Liver (tissue), 3 donors: ENCODE results near the gene BCAR3.
"Not testable (repeated sequence)": the region's sequence is repeated elsewhere in the genome, so short reads cannot be mapped to it uniquely, and the experiment has no call there.

Experiments used
- GABPA ChIP-seq, 2 donors: IDR thresholded peaks in 1 of 2; conservative IDR thresholded peaks in 1 of 2; 2 replicates each; pipeline ENCODE4 v1.6.1; 2016; ENCODE audit warnings: antibody characterized with exemption in 2 of 2, mild to moderate bottlenecking in 1 of 2, moderate library complexity in 1 of 2
- JUND ChIP-seq, 2 donors: IDR thresholded peaks; 2 replicates each; pipeline ENCODE4 v1.6.1; 2016; ENCODE audit warnings: antibody characterized with exemption in 2 of 2
- RAD21 ChIP-seq, 2 donors: IDR thresholded peaks; 2 replicates each; pipeline ENCODE4 v1.6.1; 2016; ENCODE audit warnings: antibody characterized with exemption in 2 of 2, mild to moderate bottlenecking in 2 of 2
- TAF1 ChIP-seq: conservative IDR thresholded peaks from 2 replicates; pipeline ENCODE4 v1.6.1; 2016; ENCODE audit warnings: antibody characterized with exemption, mild to moderate bottlenecking
- YY1 ChIP-seq: IDR thresholded peaks from 2 replicates; pipeline ENCODE4 v1.6.1; 2016; ENCODE audit warnings: antibody characterized with exemption, mild to moderate bottlenecking
- TF ChIP-seq, protein P1 (sequence below): fragments of 150-350 bp; IDR thresholded peaks from 2 replicates; pipeline ENCODE4 v1.5.1; 2017; ENCODE audit warnings: improper control_type of control experiment, low read depth, low read length; ENCODE audit not compliant: missing input control
- TF ChIP-seq, protein P2 (sequence below): IDR thresholded peaks from 2 replicates; pipeline ENCODE4 v1.6.1; 2016; ENCODE audit warnings: antibody characterized with exemption
- TF ChIP-seq, protein P3 (sequence below): IDR thresholded peaks from 2 replicates; pipeline ENCODE4 v1.6.1; 2016; ENCODE audit warnings: antibody characterized with exemption, mild to moderate bottlenecking
- donor health status: healthy.
- donor health status: healthy.

DNA sequence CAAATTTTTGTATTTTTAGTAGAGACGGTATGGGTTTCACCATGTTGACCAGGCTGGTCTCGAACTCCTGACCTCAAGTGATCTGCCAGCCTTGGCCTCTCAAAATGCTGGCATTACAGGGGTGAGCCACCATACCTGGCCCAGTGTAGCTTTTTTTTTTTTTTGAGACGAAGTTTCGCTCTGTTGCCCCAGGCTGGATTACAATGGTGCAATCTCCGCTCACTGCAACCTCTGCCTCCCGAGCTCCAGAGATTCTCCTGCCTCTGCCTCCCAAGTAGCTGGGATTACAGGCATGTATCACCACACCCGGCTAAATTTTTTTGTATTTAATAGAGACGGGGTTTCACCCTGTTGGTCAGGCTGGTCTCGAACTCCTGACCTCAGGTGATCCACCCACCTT is 20.3 kb downstream of the BCAR3 start:
- TF ChIP-seq, protein P1, sequence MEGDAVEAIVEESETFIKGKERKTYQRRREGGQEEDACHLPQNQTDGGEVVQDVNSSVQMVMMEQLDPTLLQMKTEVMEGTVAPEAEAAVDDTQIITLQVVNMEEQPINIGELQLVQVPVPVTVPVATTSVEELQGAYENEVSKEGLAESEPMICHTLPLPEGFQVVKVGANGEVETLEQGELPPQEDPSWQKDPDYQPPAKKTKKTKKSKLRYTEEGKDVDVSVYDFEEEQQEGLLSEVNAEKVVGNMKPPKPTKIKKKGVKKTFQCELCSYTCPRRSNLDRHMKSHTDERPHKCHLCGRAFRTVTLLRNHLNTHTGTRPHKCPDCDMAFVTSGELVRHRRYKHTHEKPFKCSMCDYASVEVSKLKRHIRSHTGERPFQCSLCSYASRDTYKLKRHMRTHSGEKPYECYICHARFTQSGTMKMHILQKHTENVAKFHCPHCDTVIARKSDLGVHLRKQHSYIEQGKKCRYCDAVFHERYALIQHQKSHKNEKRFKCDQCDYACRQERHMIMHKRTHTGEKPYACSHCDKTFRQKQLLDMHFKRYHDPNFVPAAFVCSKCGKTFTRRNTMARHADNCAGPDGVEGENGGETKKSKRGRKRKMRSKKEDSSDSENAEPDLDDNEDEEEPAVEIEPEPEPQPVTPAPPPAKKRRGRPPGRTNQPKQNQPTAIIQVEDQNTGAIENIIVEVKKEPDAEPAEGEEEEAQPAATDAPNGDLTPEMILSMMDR: not testable (repeated sequence)
- not testable (repeated sequence) for TF ChIP-seq JUND (IDR thresholded peaks at IDR 0.05); RAD21 (IDR thresholded peaks at IDR 0.05); GABPA (IDR thresholded peaks at IDR 0.05 in 1 of 2, conservative IDR thresholded peaks at IDR 0.05 in 1 of 2); TAF1; YY1
- TF ChIP-seq, protein P2, sequence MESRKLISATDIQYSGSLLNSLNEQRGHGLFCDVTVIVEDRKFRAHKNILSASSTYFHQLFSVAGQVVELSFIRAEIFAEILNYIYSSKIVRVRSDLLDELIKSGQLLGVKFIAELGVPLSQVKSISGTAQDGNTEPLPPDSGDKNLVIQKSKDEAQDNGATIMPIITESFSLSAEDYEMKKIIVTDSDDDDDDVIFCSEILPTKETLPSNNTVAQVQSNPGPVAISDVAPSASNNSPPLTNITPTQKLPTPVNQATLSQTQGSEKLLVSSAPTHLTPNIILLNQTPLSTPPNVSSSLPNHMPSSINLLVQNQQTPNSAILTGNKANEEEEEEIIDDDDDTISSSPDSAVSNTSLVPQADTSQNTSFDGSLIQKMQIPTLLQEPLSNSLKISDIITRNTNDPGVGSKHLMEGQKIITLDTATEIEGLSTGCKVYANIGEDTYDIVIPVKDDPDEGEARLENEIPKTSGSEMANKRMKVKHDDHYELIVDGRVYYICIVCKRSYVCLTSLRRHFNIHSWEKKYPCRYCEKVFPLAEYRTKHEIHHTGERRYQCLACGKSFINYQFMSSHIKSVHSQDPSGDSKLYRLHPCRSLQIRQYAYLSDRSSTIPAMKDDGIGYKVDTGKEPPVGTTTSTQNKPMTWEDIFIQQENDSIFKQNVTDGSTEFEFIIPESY: not testable (repeated sequence)
- TF ChIP-seq, protein P3, sequence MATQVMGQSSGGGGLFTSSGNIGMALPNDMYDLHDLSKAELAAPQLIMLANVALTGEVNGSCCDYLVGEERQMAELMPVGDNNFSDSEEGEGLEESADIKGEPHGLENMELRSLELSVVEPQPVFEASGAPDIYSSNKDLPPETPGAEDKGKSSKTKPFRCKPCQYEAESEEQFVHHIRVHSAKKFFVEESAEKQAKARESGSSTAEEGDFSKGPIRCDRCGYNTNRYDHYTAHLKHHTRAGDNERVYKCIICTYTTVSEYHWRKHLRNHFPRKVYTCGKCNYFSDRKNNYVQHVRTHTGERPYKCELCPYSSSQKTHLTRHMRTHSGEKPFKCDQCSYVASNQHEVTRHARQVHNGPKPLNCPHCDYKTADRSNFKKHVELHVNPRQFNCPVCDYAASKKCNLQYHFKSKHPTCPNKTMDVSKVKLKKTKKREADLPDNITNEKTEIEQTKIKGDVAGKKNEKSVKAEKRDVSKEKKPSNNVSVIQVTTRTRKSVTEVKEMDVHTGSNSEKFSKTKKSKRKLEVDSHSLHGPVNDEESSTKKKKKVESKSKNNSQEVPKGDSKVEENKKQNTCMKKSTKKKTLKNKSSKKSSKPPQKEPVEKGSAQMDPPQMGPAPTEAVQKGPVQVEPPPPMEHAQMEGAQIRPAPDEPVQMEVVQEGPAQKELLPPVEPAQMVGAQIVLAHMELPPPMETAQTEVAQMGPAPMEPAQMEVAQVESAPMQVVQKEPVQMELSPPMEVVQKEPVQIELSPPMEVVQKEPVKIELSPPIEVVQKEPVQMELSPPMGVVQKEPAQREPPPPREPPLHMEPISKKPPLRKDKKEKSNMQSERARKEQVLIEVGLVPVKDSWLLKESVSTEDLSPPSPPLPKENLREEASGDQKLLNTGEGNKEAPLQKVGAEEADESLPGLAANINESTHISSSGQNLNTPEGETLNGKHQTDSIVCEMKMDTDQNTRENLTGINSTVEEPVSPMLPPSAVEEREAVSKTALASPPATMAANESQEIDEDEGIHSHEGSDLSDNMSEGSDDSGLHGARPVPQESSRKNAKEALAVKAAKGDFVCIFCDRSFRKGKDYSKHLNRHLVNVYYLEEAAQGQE: not testable (repeated sequence)
